Stimulated activated CD4-positive, alpha-beta T cell treated with anti-CD3 and anti-CD28 coated beads, Interleukin-15, amount 100 ng/mL, for 1 hour (primary cell): ENCODE measurements around the gene BAD.

Experiments used
- DNase-seq, 2 donors: peaks; one replicate each; pipeline ENCODE4 v3.0.0-alpha.2; 2020; ENCODE audit warnings: low read depth in 1 of 2, low spot score in 1 of 2

Gene BAD

GRCh38 chr11:64261556-64262080 lies 22.8 kb downstream of the BAD start:
- DNase-seq = no peak

DNA sequence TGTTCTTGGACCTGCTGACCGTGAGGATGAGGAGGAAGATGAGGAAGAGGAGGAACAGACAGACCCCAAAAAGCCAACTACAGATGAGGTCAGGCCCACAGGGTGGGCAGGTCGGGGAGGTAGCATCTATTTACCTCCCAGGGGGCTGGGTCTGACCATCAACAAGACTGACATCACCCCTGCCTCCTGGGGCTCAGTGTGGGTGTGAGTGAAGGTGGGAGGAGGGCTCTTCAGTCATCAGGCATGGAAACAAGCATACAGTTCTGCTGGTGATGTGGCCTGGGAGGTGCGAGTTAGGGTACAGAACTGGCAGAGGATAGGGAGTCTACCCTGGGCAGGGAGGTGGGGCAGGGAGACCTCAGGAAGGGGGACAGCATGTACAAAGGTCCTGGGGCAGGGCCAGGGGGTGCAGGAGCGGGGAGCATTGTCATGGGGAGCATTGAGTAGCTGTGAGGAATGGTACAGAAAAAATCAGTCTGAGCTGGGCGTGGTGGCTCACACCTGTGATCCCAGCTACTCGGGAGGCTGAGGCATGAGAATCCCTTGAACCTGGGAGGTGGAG lies 24.2 kb downstream of the BAD start:
- DNase-seq = no peak

DNA sequence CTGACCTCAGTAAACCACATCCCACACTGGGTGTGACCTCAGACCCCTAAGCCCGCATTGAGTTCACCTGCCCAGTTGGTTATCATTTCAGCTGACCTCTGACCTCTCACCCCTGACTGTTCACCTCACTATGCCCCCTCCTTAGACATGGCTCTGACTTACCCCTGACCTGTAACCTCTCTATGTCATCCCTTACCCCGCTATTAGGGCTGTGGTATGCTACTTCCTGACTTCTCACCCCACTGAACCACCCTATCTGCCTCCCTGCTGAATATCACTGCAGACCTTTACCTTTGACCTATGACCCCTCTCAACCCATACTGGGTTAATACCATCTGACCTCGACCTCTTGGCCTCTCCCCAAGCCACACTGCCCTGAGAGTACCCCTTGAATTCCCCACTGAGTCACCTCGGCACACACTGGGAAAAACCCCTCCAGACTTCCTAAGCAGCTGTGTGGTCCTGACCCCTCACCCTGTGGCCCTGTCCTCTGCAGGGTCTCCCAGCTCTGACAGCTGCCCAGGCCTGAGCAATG lies 24.9 kb downstream of the BAD start:
- DNase-seq = no peak

DNA sequence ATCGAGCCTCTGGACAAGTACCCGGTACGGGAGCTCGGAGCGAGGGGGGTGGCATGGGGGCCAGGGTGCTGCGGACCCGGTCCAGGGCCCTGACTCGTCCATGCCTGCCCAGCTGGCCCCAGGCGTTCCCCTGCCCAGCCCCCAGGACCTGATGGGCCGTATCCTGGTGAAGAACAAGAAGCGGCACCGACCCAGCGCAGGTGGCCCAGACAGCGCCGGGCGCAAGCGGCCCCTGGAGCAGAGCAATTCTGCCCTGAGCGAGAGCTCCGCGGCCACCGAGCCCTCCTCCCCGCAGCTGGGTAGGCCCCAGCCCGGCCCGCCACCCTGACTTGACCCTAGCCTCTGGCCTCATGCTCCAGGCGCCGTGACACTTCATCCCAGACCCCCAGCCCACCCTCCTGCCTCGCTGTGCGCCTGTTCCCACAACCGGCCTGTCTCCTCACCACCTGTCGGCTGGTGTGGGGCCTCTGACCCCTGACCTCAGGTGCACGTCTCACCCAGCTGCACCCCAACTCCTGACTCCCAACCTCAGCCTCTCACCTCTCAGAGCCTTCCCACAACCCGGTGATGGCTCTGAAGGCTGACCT lies 25.4 kb downstream of the BAD start:
- no peak for DNase-seq

DNA sequence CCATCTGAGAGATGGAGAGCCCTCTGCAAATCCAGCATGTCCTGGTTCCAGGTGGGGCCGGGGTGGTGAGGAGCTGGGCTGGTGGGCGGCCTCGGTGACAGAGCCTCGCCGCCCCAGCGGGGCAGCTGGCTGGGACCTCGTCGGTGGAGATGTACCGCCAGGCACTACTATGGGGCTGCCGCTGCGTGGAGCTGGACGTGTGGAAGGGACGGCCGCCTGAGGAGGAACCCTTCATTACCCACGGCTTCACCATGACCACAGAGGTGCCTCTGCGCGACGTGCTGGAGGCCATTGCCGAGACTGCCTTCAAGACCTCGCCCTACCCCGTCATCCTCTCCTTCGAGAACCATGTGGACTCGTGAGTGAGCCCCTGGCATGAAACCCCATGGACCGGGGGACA lies 26.1 kb downstream of the BAD start:
- DNase-seq = no peak

DNA sequence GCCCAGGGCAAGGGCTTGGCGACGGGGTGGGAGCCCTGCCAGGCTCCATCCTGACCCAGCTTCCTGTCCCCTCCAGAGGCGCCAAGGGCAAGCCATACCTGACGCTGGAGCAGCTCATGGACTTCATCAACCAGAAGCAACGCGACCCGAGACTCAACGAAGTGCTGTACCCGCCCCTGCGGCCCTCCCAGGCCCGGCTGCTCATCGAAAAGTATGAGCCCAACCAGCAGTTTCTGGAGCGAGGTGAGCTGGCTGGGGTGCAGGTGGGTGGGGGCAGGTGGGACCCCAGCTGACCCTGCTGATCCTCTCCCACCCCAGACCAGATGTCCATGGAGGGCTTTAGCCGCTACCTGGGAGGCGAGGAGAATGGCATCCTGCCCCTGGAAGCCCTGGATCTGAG lies 28.2 kb downstream of the BAD start:
- no peak for DNase-seq

DNA sequence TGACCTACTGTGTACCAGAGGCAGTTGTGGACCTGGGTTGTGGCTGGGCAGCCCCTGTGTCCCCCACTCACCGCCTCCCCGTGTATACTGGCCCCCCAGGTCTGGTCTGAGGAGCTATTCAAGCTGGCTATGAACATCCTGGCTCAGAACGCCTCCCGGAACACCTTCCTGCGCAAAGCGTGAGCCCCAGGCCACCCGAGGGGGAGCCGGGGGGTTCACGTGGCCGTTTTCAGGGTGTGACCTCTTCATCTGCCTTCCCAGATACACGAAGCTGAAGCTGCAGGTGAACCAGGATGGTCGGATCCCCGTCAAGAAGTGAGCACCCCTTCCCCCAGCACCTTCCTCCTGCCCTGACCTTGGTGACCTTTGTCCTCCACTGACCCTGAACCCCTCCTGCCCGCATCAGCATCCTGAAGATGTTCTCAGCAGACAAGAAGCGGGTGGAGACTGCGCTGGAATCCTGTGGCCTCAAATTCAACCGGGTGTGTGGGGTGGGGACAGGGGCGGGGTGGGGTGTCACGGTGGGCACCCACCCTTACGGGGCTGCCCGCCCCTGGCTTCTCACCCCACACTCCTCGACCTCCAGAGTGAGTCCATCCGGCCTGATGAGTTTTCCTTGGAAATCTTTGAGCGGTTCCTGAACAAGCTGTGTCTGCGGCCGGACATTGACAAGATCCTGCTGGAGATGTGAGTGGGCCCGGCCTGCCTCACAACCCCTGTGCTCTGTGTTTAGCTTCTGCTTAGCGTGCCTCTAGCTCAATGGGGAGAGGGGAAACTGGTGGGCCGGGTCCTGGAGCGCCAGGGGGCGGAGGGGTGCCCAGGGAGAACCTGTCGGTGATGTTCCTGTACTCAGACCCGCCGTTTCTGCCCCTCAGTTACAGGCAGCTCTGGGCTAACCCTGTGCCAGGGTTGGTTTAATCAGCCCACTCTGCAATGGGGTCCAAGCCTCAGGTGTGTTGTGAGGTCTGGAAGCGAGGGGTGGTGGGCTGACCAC lies 29.0 kb downstream of the BAD start:
- no peak for DNase-seq

GRCh38 chr11:64254326-64254725 lies 30.1 kb downstream of the BAD start:
- no peak for DNase-seq

- no peak for DNase-seq
Observed at GRCh38 chr11:64253481-64253880, 31.0 kb downstream of the BAD start.

GRCh38 chr11:64253043-64253442 lies 31.4 kb downstream of the BAD start:
- DNase-seq = no peak

- no peak for DNase-seq
Observed at GRCh38 chr11:64252003-64252872, 32.2 kb downstream of the BAD start.

DNA sequence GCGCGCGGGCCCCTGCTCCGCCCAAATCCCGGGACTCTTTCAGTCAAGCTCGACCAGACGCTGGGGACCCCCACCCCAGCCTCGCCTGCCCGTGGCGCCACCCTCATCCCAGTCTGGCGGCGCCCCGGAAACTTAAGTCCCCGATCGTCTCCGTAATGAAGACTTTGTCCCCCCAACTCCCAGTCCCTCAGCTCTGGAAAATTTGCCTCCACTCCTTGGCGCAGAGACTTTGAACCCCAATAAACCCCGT lies 32.8 kb downstream of the BAD start:
- DNase-seq = no peak

GRCh38 chr11:64251016-64251752 lies 33.3 kb downstream of the BAD start, which contains the start of gene PLCB3:
TSS of gene PLCB3 (plus strand) at chr11:64251530. CDS start at chr11:64251650, 120 bp downstream.
- DNase-seq = peak; percentile 60 to 62

GRCh38 chr11:64250415-64251015 lies 34.0 kb downstream of the BAD start:
- no peak for DNase-seq

GRCh38 chr11:64249563-64250414 lies 34.7 kb downstream of the BAD start:
- no peak for DNase-seq

GRCh38 chr11:64249038-64249437 lies 35.4 kb downstream of the BAD start:
- DNase-seq = no peak

DNA sequence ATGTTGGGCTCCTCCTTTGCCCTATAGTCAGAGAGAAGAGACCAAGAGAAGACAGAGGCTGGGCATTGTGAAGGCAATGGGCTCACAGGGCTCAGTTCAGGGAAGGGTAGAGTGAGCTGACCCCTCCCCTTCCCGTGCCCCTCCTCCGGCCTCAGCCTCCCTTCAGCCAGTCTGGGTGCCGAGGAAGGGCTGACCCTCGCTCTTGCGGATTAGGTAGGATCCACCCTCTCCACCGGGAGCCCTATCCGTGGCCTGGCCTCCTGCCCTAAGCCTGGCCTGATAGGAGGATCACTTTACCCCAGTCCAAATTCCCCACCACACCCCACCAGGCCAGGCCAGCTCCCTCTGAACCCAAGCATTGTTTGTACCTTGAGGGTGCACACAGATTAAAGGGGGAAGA lies 35.9 kb downstream of the BAD start:
- no peak for DNase-seq

DNA sequence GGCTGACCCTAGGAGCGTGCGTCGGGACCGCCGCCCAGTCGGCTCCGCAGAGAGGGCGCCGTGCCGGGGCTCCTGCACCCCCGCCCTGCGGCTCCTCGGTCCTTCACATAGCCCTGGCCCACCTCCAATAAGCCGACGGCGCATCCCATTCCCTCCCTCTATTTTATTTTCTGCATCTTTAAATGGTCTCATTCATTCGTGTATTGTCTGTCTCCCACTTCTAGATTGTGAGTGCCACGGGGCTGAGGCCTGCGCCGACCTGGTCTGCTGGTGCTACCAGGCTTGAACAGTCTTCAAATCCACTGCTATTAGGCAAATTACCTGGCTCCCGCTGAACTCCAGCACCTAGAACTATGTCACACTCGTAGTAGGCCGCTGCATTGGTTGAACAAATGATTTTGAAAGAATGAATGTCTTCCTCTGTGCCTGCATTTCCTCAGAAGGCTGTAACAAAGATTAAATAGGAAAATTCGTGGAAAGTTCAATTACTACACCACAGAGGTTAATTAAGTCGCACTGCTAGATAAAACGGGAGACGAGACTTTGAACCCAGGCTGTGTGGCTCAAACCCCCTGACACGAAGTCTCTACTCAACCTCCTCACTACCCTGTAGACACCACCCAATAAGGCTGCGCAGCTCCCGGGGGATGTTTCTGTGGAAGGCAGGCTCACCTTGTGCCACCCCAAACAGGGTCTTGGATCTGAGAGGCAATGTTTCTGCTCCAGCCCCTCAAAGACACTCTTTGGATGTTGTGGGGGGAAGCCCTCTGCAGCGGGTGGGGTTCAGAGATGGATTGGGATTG lies 36.5 kb downstream of the BAD start:
- no peak for DNase-seq
